Sigmoid colon (tissue), 4 donors: ENCODE measurements around the gene INTS2.

Experiments used
- POLR2AphosphoS5 ChIP-seq, 4 donors: sonication (generic); formaldehyde crosslinking; IDR thresholded peaks; one replicate each; pipeline ENCODE4 v1.6.1; 2017; ENCODE audit warnings: antibody characterized with exemption in 4 of 4
- TF ChIP-seq, protein P1 (sequence below), 4 experiments: fragments of 450-650 bp in 3 of 4; fragments of 200-600 bp in 1 of 4; IDR thresholded peaks; one replicate each; pipeline ENCODE4 v1.5.1; 2016 to 2019; ENCODE audit warnings: antibody characterized with exemption in 4 of 4, mild to moderate bottlenecking in 3 of 4, moderate library complexity in 2 of 4

DNA sequence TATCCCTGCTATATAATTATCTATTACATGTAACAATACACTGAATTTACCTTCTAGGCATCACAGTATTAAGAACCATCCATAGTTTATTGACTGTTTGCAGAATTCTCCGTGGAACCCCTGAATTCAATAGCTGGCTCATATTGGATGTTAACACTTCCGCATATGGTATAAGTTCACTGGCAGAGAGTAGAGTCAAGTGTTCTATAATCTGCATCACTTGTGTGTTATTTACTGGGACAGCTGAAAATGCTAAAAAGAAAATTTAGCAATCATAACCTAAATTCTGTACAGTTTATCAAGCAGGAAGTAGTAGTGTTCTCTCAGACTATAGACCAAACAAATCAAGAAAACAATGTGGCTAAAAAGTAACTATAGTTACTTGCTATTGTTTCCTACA lies 49.9 kb downstream of the INTS2 start:
- TF ChIP-seq, protein P1, sequence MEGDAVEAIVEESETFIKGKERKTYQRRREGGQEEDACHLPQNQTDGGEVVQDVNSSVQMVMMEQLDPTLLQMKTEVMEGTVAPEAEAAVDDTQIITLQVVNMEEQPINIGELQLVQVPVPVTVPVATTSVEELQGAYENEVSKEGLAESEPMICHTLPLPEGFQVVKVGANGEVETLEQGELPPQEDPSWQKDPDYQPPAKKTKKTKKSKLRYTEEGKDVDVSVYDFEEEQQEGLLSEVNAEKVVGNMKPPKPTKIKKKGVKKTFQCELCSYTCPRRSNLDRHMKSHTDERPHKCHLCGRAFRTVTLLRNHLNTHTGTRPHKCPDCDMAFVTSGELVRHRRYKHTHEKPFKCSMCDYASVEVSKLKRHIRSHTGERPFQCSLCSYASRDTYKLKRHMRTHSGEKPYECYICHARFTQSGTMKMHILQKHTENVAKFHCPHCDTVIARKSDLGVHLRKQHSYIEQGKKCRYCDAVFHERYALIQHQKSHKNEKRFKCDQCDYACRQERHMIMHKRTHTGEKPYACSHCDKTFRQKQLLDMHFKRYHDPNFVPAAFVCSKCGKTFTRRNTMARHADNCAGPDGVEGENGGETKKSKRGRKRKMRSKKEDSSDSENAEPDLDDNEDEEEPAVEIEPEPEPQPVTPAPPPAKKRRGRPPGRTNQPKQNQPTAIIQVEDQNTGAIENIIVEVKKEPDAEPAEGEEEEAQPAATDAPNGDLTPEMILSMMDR (IDR thresholded peaks at IDR 0.05), result no peak
- no peak for TF ChIP-seq POLR2AphosphoS5 (IDR thresholded peaks at IDR 0.05)
